GM12801 (cell line): ENCODE data around the gene CORO2A.

ENCODE experiments used
- CTCF ChIP-seq: IDR thresholded peaks from one replicate; pipeline ENCODE4 v1.5.1; 2011; ENCODE audit warnings: control low read depth; ENCODE audit not compliant: insufficient read length; ENCODE audit errors: extremely low read depth

CORO2A gene

DNA sequence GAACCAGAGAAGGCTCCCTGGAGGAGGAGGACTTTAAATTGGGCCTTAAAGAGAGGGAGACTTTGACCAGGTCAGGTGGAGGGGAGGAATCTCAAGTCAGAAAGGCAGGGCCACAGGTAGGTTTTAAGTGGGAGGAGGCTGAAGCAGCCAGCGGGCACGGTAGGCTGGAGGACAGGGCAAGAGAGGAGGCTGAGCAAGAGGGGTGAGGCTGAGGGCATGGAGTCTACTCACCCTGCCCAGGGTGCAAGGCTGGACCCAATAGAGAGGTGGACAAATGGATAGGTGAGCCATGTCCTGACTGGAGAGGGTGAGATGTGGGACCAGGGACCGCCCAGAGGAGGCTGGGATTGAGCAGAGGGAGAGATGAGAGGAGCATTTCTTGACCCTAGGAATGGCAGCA lies 47.8 kb downstream of the CORO2A start:
- TF ChIP-seq CTCF, result no peak

- TF ChIP-seq CTCF, result no peak
These were observed 48.4 kb downstream of the CORO2A start for GRCh38 chr9:98144076-98144475.

DNA sequence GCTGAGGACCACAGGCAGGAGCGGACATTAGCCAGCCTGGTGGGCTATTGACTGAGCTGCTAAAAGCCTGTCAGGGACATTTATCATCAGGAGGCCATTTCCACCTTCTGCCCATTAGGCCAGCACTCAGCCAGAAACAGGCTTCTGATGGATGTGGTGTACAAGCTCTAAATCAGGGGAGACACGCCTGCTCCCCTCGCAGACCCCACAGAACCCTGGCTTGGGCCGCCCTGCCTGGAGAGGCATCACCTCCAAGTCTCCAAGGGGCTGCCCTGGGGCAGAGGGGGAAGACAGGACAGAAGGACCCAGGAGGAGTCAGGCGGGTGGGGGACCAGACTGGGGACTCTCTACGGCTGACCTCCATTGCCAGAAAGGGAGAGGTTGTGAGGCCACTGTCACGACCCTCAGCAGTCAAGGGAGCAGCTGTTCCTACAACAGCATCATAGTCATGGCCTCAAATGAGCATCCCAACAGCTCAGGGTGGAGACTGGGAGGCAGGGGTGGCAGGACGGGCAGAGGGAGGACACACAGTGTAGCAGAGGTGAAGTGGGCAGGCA lies 49.4 kb downstream of the CORO2A start:
- TF ChIP-seq CTCF, result no peak

GRCh38 chr9:98142182-98142907 lies 50.1 kb downstream of the CORO2A start:
- no peak for TF ChIP-seq CTCF

DNA sequence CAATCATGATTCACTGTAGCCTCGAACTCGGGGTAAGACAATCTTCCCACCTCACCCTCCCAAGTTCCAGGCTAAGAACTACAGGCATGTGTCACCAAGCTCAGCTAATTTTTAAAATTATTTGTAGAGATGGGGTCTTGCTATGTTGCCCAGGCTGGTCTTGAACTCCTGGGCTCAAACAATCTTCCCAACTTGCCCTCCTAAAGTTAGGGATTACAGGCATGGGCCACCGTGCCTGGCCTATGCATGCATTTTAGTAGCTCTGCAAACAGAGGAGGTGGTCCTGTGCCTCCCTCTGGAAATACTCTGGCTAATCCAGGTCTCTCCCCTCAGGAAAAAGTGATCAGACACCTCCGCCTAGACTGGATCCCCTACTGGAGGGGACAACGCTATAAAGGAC lies 51.9 kb downstream of the CORO2A start:
- no peak for TF ChIP-seq CTCF

DNA sequence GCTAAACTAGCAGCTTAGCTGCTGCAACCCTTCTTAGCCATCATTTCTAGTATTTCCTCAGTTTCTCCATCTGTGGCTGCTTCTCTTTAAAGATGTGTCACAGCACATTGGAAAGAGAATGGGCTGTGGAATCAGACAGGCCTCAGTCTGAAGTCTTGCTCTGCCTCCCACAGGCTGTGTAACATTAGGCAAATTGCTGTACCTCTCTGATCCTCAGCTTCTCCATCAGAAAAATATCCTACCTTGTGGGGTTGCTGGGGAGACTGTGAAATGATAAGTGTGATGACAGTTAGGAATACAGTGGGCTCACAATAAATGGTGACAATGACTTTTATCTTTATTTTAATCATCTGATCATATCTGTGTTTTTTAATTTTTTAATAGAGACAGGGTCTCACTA lies 55.9 kb downstream of the CORO2A start:
- no peak for TF ChIP-seq CTCF

DNA sequence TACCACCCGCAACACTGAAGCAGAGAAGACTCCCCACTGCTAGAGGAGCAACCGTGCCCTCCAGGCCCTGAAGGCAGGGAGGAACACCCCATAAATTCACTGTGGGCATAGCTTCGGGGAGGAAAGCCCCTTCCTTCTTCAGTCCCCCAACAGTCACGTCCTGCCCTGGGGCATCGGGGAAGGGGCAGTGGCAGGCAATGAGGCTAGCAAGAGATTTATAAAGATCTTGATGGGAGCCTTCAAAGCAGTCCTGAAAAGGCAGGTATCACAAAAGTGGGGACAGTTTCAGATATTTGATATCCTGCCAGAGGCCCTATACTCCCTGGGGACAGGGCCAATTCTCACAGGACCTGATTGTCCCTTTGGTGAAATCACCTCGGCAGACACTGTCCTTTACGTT lies 56.5 kb downstream of the CORO2A start:
- TF ChIP-seq CTCF, result no peak

- TF ChIP-seq CTCF, result no peak
These were observed 56.9 kb downstream of the CORO2A start for GRCh38 chr9:98135558-98135934.
